GM18507 (cell line): ENCODE results near the gene LRRC30.
"Not testable (repeated sequence)": the region's sequence is repeated elsewhere in the genome, so short reads cannot be mapped to it uniquely, and the experiment has no call there.

ENCODE experiments used
- DNase-seq: peaks from one replicate; pipeline ENCODE4 v3.0.0; 2011; ENCODE audit warnings: low read depth; ENCODE audit not compliant: insufficient read length; ENCODE audit errors: extremely low spot score
- FAIRE-seq: peaks from 2 replicates; lab custom pipeline; 2011; peaks lifted over from hg19 to GRCh38; lab: Jason Lieb, UNC

LRRC30 gene

GRCh38 chr18:7230626-7231349, at the start of gene LRRC30:
LRRC30 (plus strand) TSS chr18:7231089; CDS start chr18:7231139, 50 bp downstream.
- DNase-seq: no peak
- no peak for FAIRE-seq

GRCh38 chr18:7185701-7186100, 45.2 kb upstream of the LRRC30 start:
- no peak for DNase-seq
- FAIRE-seq: no peak

- FAIRE-seq: no peak
- DNase-seq: no peak
These were observed 40.2 kb upstream of the LRRC30 start for GRCh38 chr18:7190547-7191156.

- no peak for FAIRE-seq
- DNase-seq: no peak
These were observed 39.2 kb upstream of the LRRC30 start for GRCh38 chr18:7191736-7192135.

- DNase-seq (no peak), FAIRE-seq (no peak)
These were observed 35.6 kb upstream of the LRRC30 start for GRCh38 chr18:7195266-7195665.

- FAIRE-seq (no peak), DNase-seq (no peak)
These were observed 34.5 kb upstream of the LRRC30 start for GRCh38 chr18:7196421-7196820.

GRCh38 chr18:7197854-7198253, 33.0 kb upstream of the LRRC30 start:
- FAIRE-seq (no peak), DNase-seq (no peak)

- DNase-seq (no peak), FAIRE-seq (no peak)
These were observed 32.6 kb upstream of the LRRC30 start for GRCh38 chr18:7198326-7198725.

- FAIRE-seq: no peak
- DNase-seq: no peak
These were observed 29.8 kb upstream of the LRRC30 start for GRCh38 chr18:7201096-7201495.

GRCh38 chr18:7202169-7202568, 28.7 kb upstream of the LRRC30 start:
- FAIRE-seq (no peak), DNase-seq (no peak)

GRCh38 chr18:7203601-7204000, 27.3 kb upstream of the LRRC30 start:
- FAIRE-seq, DNase-seq: not testable (repeated sequence)

- no peak for FAIRE-seq
These were observed 25.5 kb upstream of the LRRC30 start for GRCh38 chr18:7205346-7205745.

GRCh38 chr18:7206217-7206616, 24.7 kb upstream of the LRRC30 start:
- FAIRE-seq (no peak), DNase-seq (no peak)

More at GRCh38 chr18:7205346-7205745, 25.5 kb upstream of the LRRC30 start:
- DNase-seq: no peak

GRCh38 chr18:7207366-7207915, 23.4 kb upstream of the LRRC30 start:
- DNase-seq: no peak
- FAIRE-seq: no peak

- DNase-seq (no peak), FAIRE-seq (no peak)
These were observed 9.3 kb upstream of the LRRC30 start for GRCh38 chr18:7221424-7222155.

- DNase-seq (no peak), FAIRE-seq (no peak)
These were observed 6.7 kb upstream of the LRRC30 start for GRCh38 chr18:7224198-7224597.

- DNase-seq: no peak
- no peak for FAIRE-seq
These were observed 1.3 kb downstream of the LRRC30 start for GRCh38 chr18:7232218-7232617.

GRCh38 chr18:7233134-7233810, 2.4 kb downstream of the LRRC30 start:
- DNase-seq: no peak
- no peak for FAIRE-seq

- FAIRE-seq: no peak
- no peak for DNase-seq
These were observed 3.2 kb downstream of the LRRC30 start for GRCh38 chr18:7234091-7234490.

- no peak for DNase-seq
- FAIRE-seq: no peak
These were observed 4.1 kb downstream of the LRRC30 start for GRCh38 chr18:7234956-7235355.
